Measurements from ENCODE around the gene RASL12.
"Not testable (repeated sequence)": the region's sequence is repeated elsewhere in the genome, so short reads cannot be mapped to it uniquely, and the experiment has no call there.

Gene RASL12

DNA sequence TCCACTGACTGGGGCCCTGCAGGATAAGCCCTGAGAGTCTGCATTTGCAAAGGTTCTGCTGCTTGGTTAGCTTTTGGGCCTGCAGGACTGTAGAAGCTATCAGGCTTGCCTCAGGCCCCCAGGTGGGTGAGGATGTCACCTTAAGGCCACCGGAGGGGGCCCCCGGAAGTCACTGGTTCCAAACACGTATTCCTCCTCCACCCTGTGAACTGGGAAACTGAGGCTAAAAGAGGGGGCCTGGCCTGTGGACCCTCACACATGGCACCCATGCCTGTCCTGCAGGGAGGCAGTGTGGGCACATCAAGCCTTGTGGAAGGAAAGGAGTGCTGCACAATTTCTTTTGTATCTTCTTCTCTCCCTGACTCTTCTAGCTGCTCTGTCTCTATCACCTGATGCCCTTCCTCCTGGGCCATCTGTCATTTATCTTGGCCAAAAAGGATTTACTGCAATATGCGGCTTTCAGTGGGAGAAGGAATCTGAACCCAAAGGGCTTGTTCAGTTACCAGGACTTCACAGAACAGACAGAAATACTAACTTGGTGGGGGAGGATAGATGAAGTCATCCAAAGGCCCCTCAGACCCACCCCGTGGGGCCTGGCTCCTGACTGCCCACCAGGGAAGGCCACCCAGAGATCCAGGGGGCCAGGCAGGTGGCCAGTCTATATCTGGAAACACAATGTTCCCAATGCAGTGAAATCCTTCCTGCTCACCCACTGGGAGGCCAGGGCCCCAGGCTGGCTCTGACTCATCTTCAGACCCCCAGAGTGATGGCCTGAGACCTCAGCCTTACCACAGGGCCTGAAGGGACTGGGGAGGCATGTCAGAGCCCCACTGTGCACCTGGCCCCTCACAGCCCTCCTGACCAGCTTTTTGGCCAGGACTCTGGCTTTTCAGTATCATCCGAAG is 28.9 kb upstream of the RASL12 start:
- no peak overlapping the region for H3K4me3 ChIP-seq (ENCODE audit: low read depth, low read length)
- TF ChIP-seq, protein P1, sequence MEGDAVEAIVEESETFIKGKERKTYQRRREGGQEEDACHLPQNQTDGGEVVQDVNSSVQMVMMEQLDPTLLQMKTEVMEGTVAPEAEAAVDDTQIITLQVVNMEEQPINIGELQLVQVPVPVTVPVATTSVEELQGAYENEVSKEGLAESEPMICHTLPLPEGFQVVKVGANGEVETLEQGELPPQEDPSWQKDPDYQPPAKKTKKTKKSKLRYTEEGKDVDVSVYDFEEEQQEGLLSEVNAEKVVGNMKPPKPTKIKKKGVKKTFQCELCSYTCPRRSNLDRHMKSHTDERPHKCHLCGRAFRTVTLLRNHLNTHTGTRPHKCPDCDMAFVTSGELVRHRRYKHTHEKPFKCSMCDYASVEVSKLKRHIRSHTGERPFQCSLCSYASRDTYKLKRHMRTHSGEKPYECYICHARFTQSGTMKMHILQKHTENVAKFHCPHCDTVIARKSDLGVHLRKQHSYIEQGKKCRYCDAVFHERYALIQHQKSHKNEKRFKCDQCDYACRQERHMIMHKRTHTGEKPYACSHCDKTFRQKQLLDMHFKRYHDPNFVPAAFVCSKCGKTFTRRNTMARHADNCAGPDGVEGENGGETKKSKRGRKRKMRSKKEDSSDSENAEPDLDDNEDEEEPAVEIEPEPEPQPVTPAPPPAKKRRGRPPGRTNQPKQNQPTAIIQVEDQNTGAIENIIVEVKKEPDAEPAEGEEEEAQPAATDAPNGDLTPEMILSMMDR (IDR thresholded peaks at IDR 0.05; ENCODE audit: low read depth, low read length, missing control alignments): no peak
- no peak for DNase-seq (ENCODE audit: low read depth)

DNA sequence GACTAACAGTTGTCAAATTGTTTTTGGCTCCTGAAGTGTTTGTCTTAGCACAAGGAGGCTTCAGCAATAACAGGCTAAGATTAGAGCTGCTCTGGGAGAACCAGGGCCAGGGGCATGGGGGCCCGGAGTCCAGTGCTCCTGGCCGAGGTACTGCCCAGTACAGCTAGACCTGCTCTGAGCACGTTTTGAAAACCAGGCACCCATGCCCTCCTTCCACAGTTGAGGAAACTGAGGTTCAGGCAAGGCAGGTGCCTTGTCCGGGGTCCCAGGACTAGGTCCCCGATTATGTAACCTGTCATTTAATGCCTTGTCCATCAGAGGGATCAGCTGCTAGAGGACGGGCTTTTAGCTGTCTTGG is 27.9 kb upstream of the RASL12 start:
- no peak for DNase-seq (ENCODE audit: low read depth)
- TF ChIP-seq, protein P1 (IDR thresholded peaks at IDR 0.05; ENCODE audit: low read depth, low read length, missing control alignments): no peak
- no peak overlapping the region for H3K4me3 ChIP-seq (ENCODE audit: low read depth, low read length)

DNA sequence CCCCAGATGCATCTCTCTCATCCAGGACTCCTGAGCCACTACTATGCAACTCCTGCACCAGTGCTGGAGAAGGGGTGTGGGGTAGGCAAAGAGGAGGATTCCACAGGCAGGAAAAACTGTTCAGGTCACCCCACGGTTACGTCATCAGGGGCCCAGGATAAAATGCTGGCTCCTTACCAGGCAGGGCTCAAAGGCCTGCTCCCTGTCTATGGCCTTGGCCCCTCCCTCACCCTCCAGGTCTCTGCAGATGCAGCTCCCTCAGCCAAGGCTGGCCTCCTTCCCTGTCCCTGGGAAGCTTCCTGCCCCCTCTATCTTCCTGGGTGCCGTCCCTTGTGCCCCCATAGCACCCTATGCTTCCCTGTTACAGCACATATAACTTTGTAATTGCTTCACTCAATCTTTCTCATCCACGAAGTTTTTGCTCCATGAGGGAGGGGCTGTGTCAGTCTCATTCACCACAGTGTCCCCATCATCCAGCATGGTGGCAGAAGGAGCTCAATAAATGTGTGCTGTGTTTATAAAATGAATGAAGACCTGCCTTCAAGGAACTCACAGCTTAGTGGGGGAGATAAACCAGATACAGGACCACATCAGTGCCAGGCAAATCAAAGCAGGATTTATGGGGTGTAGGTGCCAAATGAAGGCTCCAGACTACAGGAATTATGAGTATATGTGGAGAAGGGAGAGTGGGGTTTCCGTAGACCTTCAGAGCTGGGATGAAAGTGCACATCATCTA is 27.4 kb upstream of the RASL12 start:
- TF ChIP-seq, protein P1 (IDR thresholded peaks at IDR 0.05; ENCODE audit: low read depth, low read length, missing control alignments): no peak
- H3K4me3 ChIP-seq (ENCODE audit: low read depth, low read length): no peak overlapping the region

DNA sequence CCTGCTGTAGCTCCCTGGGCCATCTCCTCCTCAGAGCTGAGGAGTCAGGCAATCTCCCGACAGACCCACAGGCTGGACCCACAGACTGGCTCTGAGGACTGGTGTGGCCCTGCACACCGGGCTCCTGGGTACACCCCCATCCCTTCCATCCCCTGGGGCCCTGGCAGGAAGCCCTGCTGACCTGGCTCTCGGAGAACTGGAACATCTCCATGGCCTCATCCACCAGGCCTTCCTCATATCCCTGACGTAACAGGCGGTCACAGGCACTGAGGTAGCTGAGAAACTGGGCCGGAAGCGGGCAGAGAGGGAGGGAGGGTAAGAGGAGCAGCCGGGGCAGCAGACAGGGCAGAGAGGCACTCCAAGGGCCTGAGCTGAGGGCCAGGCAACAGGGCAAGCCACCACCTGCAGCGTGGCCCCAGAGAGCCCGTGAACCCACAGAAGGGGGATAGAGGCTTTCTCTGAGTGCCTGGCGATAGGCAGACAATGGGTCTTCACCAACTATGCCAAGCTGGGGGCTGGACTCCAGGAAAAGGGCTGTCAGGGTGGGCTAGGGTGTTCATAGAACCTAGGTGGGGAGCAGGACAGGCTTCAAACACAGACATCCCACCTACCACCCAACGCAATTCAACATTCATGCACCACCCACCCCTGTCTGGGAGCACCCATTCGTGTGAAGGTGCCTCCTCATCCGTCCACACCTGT is 26.7 kb upstream of the RASL12 start:
- TF ChIP-seq, protein P1 (IDR thresholded peaks at IDR 0.05; ENCODE audit: low read depth, low read length, missing control alignments): no peak
- DNase-seq (ENCODE audit: low read depth): no peak
- no peak overlapping the region for H3K4me3 ChIP-seq (ENCODE audit: low read depth, low read length)

More for the DNA sequence above, 27.4 kb upstream of the RASL12 start:
- no peak for DNase-seq (ENCODE audit: low read depth)

DNA sequence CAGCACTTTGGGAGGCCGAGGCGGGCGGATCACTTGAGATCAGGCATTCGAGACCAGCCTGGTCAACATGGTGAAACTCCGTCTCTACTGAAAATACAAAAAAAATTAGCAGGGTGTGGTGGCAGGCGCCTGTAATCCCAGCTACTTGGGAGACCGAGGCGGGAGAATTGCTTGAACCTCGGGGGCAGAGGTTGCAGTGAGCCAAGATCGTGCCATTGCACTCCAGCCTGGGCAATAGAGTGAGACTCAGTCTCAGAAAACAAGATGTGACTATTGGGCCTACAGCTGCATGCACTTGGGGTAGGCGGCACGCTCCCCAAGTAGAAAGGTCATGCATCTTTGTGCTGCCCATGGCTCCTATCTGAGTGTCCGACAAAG is 26.0 kb upstream of the RASL12 start:
- not testable (repeated sequence) for DNase-seq (ENCODE audit: low read depth); H3K4me3 ChIP-seq (ENCODE audit: low read depth, low read length)

DNA sequence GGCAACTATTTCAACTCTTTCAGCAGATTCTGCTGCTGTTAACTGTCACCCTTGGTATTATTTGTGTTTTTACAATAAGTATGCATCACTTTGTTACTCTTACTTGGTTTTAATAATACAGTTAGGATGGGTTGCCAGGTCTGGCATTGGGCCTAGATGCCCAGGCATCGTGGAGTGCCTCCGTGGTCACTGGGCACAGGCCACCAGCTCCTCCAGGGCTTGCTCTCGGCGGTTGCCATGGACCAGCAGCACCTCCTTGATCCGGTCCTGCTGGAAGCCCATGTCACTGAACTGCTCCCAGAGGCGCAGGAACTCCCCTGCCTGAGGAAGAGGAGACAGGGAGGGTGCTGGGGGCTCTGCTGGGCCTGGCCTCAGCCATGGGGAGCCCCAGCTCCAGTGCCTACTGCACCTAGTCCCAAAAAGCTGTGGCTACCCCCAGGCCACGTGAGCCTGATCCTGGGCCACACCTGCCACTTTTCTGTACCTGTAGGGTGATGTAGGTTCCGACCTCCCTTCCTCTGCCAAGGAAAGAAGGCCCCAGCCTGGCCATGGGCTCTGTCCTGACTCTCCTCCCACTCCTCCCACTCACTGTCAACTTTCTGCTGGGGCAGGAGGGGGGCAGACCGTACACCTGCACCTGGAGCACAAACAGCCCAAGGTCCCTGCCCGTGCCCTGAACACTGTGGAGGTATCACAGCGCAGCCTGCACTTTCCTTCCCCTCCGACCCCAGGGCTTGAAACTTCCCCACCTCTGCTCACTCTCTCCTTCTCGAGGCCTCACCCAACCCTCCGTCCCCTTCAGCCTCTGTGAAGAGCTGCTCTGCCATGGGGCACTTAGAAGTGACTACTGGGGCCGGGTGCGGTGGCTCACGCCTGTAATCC is 25.4 kb upstream of the RASL12 start:
- TF ChIP-seq, protein P1 (IDR thresholded peaks at IDR 0.05; ENCODE audit: low read depth, low read length, missing control alignments): no peak
- H3K4me3 ChIP-seq (ENCODE audit: low read depth, low read length): no peak overlapping the region
- DNase-seq (ENCODE audit: low read depth): no peak

All from GM12864 (cell line).